ENCODE results near the gene CNN3.

CNN3 gene

GRCh38 chr1:94884507-94884906 lies 42.4 kb downstream of the CNN3 start:
- CTCF ChIA-PET = interaction anchor here (0.8 to 1.0 kb wide), 2 partner anchors 30 to 157 kb away, joined by 3 to 4 read pairs; no protein-coding TSS in a partner anchor
- Histone ChIP-seq H3K36me3 (ENCODE audit: control insufficient read depth in 2 of 2, insufficient read depth in 1 of 2, low read length in 2 of 2) (no peaks in the 10 kb centered on the region), H3K27ac (ENCODE audit: extremely low read depth, low read depth, low read length) (no peak overlapping the region)

GRCh38 chr1:94884106-94884505 lies 42.8 kb downstream of the CNN3 start:
- Histone ChIP-seq H3K27ac (ENCODE audit: extremely low read depth, low read depth, low read length) (no peak overlapping the region), H3K9me3 (ENCODE audit: control insufficient read depth, insufficient read depth, low read depth, low read length) (no peaks in the 10 kb centered on the region), H3K4me1 (ENCODE audit: control insufficient read depth, insufficient read depth, low read length) (0 out of 2 replicates have a peak, but pooled peaks cover 3% of the 10 kb centered on the region), H3K36me3 (ENCODE audit: control insufficient read depth in 2 of 2, insufficient read depth in 1 of 2, low read length in 2 of 2) (no peaks in the 10 kb centered on the region), H3K4me3 (ENCODE audit: low read depth, low read length) (no peak overlapping the region)
- CTCF ChIA-PET = interaction anchor here (1.0 kb wide), 1 partner anchor 30 kb away, joined by 4 read pairs; no protein-coding TSS in a partner anchor
- POLR2A ChIA-PET = interaction anchor here (1.7 kb wide), 1 partner anchor 29 kb away, joined by 4 read pairs; no protein-coding TSS in a partner anchor
- TF ChIP-seq ZNF169 (tag by site-specific recombination; IDR thresholded peaks at IDR 0.05) (no peak), ZNF513 (tag by site-specific recombination; IDR thresholded peaks at IDR 0.05) (no peak), ZNF704 (tag by site-specific recombination; IDR thresholded peaks at IDR 0.05) (no peak), ZNF302 (tag by site-specific recombination; IDR thresholded peaks at IDR 0.05; ENCODE audit: low read depth) (no peak), PRDM4 (tag by site-specific recombination; IDR thresholded peaks at IDR 0.05) (no peak), ZNF341 (tag by site-specific recombination; IDR thresholded peaks at IDR 0.05; ENCODE audit: low read depth) (peak; percentile 22; the same call in 1 of the 2 replicates), ZNF274 (IDR thresholded peaks at IDR 0.05; ENCODE audit: low read length) (no peak), ZNF274 (tag by site-specific recombination; IDR thresholded peaks at IDR 0.05; ENCODE audit: borderline replicate concordance) (no peak), EGR2 (tag by site-specific recombination; IDR thresholded peaks at IDR 0.05; ENCODE audit: low read depth) (no peak), SP7 (tag by site-specific recombination; IDR thresholded peaks at IDR 0.05) (no peak), ZNF560 (tag by site-specific recombination; IDR thresholded peaks at IDR 0.05; ENCODE audit: borderline replicate concordance) (no peak), ZBTB10 (tag by site-specific recombination; IDR thresholded peaks at IDR 0.05) (no peak), ZBTB20 (tag by site-specific recombination; IDR thresholded peaks at IDR 0.05) (peak; percentile 47; the same call in 1 of the 2 replicates), ZNF394 (tag by site-specific recombination; IDR thresholded peaks at IDR 0.05; ENCODE audit: borderline replicate concordance) (no peak), ZSCAN4 (tag by site-specific recombination; IDR thresholded peaks at IDR 0.05) (no peak), ZNF223 (tag by site-specific recombination; IDR thresholded peaks at IDR 0.05) (no peak), ZBTB44 (tag by site-specific recombination; IDR thresholded peaks at IDR 0.05) (0 out of 2 replicates have a peak, but pooled peaks have one; percentile 26), ZNF335 (tag by site-specific recombination; conservative IDR thresholded peaks at IDR 0.05) (peak; percentile 29; the same call in 1 of the 2 replicates)

More at GRCh38 chr1:94884507-94884906, 42.4 kb downstream of the CNN3 start:
- POLR2A ChIA-PET = interaction anchor here (1.7 kb wide), 1 partner anchor 30 kb away, joined by 4 read pairs; no protein-coding TSS in a partner anchor
- Histone ChIP-seq H3K9me3 (ENCODE audit: control insufficient read depth, insufficient read depth, low read depth, low read length) (no peaks in the 10 kb centered on the region), H3K4me3 (ENCODE audit: low read depth, low read length) (no peak overlapping the region), H3K4me1 (ENCODE audit: control insufficient read depth, insufficient read depth, low read length) (0 out of 2 replicates have a peak, but pooled peaks cover 3% of the 10 kb centered on the region)
- TF ChIP-seq ZNF335 (tag by site-specific recombination; conservative IDR thresholded peaks at IDR 0.05) (0 out of 2 replicates have a peak, but pooled peaks have one; percentile 1), ZNF26 (tag by site-specific recombination; IDR thresholded peaks at IDR 0.05) (no peak)

All from HEK293 (cell line).